ENCODE measurements around the gene RETSAT. TPM values are rescaled to one million over a fixed set of nuclear protein-coding genes. Genes with fewer than 3 reads are reported as not detected.

Gene RETSAT
- total and polyA plus RNA-seq, 2 of the 13 experiments (the other 11 are each of a cell fraction or from before 2014, with no cell fraction given) = 46.7 to 61.0 TPM

DNA sequence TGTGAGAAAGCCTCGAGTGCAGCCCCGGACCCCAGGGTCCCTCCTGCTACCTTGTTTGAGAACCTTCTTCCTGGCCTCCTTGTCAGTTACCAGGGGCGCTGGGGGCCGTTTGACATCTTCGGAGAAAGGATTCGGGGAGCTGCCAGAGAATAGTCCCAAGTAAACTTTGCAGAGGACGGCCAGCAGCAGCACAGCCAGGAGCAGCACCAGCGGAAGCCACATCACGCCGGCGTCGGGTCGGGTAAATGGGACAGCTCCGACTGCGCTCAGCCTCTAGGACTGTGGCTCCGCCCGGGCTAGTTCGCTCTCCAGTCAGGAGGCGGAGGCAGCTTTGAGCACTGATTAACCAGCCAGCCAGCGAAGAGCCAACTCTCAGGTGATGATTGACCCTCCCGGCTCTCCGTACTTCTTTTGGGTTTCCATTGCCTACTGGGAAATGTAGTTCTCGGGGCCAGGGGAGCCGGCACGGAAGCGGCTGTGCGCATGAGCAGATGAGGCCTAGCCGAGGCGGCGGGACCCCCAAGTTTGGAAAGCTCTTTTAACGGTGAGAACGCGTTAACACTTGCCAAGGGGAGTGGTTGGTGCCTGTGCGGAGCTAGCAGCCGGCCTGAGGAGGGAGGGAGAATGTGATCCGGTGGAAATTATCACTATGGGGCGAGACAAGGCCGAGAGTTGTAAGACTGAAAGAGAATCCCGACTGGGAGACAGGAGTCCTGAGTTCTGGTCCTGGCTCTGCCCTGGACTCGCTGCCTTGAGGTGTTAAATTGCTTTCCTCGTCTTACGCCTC is at the start of gene RETSAT, which contains the start of gene ELMOD3 (continued):
- peak; percentile 65; the same call in 1 of the 2 replicates for TF ChIP-seq KLF11 (CRISPR knock-in tag; IDR thresholded peaks at IDR 0.05)
- TF ChIP-seq ZNF460 (CRISPR knock-in tag; IDR thresholded peaks at IDR 0.05; ENCODE audit: borderline replicate concordance) = peak; percentile 49; the same call in 1 of the 2 replicates
- TF ChIP-seq MZF1 (CRISPR knock-in tag; IDR thresholded peaks at IDR 0.05; ENCODE audit: borderline replicate concordance) = peak; percentile 94; the same call in 1 of the 2 replicates
- TF ChIP-seq ARHGAP35 (CRISPR knock-in tag; IDR thresholded peaks at IDR 0.05; ENCODE audit: borderline replicate concordance) = 0 out of 2 replicates have a peak, but pooled peaks have one; percentile 25
- peak; percentile 92 for TF ChIP-seq ZNF343 (CRISPR knock-in tag; IDR thresholded peaks at IDR 0.05)
- TF ChIP-seq, protein P1, sequence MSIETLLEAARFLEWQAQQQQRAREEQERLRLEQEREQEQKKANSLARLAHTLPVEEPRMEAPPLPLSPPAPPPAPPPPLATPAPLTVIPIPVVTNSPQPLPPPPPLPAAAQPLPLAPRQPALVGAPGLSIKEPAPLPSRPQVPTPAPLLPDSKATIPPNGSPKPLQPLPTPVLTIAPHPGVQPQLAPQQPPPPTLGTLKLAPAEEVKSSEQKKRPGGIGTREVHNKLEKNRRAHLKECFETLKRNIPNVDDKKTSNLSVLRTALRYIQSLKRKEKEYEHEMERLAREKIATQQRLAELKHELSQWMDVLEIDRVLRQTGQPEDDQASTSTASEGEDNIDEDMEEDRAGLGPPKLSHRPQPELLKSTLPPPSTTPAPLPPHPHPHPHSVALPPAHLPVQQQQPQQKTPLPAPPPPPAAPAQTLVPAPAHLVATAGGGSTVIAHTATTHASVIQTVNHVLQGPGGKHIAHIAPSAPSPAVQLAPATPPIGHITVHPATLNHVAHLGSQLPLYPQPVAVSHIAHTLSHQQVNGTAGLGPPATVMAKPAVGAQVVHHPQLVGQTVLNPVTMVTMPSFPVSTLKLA (IDR thresholded peaks at IDR 0.05) = no peak
- TF ChIP-seq SSRP1 (CRISPR knock-in tag; IDR thresholded peaks at IDR 0.05) = no peak
- no peak; the same call in 1 of the 2 replicates for TF ChIP-seq ZNF776 (CRISPR knock-in tag; IDR thresholded peaks at IDR 0.05)
- TF ChIP-seq ZNF546 (CRISPR knock-in tag; conservative IDR thresholded peaks at IDR 0.05) = peak; percentile 86
- TF ChIP-seq, protein P2, sequence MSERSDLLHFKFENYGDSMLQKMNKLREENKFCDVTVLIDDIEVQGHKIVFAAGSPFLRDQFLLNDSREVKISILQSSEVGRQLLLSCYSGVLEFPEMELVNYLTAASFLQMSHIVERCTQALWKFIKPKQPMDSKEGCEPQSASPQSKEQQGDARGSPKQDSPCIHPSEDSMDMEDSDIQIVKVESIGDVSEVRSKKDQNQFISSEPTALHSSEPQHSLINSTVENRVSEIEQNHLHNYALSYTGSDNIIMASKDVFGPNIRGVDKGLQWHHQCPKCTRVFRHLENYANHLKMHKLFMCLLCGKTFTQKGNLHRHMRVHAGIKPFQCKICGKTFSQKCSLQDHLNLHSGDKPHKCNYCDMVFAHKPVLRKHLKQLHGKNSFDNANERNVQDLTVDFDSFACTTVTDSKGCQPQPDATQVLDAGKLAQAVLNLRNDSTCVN (CRISPR knock-in tag; IDR thresholded peaks at IDR 0.05; ENCODE audit: borderline replicate concordance) = peak; percentile 30; the same call in 1 of the 2 replicates
- peak; percentile 78 for TF ChIP-seq HOXA3 (CRISPR knock-in tag; IDR thresholded peaks at IDR 0.05)
- TF ChIP-seq, protein P3, sequence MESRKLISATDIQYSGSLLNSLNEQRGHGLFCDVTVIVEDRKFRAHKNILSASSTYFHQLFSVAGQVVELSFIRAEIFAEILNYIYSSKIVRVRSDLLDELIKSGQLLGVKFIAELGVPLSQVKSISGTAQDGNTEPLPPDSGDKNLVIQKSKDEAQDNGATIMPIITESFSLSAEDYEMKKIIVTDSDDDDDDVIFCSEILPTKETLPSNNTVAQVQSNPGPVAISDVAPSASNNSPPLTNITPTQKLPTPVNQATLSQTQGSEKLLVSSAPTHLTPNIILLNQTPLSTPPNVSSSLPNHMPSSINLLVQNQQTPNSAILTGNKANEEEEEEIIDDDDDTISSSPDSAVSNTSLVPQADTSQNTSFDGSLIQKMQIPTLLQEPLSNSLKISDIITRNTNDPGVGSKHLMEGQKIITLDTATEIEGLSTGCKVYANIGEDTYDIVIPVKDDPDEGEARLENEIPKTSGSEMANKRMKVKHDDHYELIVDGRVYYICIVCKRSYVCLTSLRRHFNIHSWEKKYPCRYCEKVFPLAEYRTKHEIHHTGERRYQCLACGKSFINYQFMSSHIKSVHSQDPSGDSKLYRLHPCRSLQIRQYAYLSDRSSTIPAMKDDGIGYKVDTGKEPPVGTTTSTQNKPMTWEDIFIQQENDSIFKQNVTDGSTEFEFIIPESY (CRISPR knock-in tag; IDR thresholded peaks at IDR 0.05) = peak; percentile 51
- TF ChIP-seq ZNF558 (CRISPR knock-in tag; IDR thresholded peaks at IDR 0.05; ENCODE audit: borderline replicate concordance) = peak; percentile 87; the same call in 1 of the 2 replicates
- peak; percentile 81 for TF ChIP-seq ZNF777 (CRISPR knock-in tag; IDR thresholded peaks at IDR 0.05)
- TF ChIP-seq, protein P4, sequence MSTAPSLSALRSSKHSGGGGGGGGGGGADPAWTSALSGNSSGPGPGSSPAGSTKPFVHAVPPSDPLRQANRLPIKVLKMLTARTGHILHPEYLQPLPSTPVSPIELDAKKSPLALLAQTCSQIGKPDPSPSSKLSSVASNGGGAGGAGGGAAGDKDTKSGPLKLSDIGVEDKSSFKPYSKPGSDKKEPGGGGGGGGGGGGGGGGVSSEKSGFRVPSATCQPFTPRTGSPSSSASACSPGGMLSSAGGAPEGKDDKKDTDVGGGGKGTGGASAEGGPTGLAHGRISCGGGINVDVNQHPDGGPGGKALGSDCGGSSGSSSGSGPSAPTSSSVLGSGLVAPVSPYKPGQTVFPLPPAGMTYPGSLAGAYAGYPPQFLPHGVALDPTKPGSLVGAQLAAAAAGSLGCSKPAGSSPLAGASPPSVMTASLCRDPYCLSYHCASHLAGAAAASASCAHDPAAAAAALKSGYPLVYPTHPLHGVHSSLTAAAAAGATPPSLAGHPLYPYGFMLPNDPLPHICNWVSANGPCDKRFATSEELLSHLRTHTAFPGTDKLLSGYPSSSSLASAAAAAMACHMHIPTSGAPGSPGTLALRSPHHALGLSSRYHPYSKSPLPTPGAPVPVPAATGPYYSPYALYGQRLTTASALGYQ (CRISPR knock-in tag; IDR thresholded peaks at IDR 0.05) = peak; percentile 53
- peak; percentile 94 for TF ChIP-seq TMF1 (CRISPR knock-in tag; IDR thresholded peaks at IDR 0.05; ENCODE audit: low read depth)
- TF ChIP-seq ZC3H4 (CRISPR knock-in tag; IDR thresholded peaks at IDR 0.05; ENCODE audit: borderline replicate concordance) = no peak; the same call in 1 of the 2 replicates
- TF ChIP-seq, protein P5, sequence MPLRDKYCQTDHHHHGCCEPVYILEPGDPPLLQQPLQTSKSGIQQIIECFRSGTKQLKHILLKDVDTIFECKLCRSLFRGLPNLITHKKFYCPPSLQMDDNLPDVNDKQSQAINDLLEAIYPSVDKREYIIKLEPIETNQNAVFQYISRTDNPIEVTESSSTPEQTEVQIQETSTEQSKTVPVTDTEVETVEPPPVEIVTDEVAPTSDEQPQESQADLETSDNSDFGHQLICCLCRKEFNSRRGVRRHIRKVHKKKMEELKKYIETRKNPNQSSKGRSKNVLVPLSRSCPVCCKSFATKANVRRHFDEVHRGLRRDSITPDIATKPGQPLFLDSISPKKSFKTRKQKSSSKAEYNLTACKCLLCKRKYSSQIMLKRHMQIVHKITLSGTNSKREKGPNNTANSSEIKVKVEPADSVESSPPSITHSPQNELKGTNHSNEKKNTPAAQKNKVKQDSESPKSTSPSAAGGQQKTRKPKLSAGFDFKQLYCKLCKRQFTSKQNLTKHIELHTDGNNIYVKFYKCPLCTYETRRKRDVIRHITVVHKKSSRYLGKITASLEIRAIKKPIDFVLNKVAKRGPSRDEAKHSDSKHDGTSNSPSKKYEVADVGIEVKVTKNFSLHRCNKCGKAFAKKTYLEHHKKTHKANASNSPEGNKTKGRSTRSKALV (CRISPR knock-in tag; IDR thresholded peaks at IDR 0.05) = peak; percentile 94
- TF ChIP-seq, protein P6, sequence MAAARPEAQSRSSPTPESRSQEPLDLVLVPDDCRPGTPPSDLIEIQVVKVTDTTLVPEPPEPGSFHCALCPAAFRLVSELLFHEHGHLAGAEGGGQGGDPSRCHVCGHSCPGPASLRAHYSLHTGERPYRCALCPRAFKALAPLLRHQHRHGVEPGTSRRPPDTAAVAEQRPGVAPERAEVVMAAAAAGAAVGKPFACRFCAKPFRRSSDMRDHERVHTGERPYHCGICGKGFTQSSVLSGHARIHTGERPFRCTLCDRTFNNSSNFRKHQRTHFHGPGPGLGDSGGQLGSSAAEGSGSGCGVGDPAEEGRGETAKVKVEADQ (CRISPR knock-in tag; IDR thresholded peaks at IDR 0.05; ENCODE audit: borderline replicate concordance) = peak; percentile 45; the same call in 1 of the 2 replicates

Data from HepG2 (cell line).